Measurements from ENCODE around the gene BICDL1. TPM values are rescaled to one million over a fixed set of nuclear protein-coding genes. Genes with fewer than 3 reads are reported as not detected.

The BICDL1 gene
- total and polyA plus RNA-seq, 2 donors (not counting 3 experiments of a cell fraction or from before 2014, with no cell fraction given), result 0.19 TPM; not detected in 1

DNA sequence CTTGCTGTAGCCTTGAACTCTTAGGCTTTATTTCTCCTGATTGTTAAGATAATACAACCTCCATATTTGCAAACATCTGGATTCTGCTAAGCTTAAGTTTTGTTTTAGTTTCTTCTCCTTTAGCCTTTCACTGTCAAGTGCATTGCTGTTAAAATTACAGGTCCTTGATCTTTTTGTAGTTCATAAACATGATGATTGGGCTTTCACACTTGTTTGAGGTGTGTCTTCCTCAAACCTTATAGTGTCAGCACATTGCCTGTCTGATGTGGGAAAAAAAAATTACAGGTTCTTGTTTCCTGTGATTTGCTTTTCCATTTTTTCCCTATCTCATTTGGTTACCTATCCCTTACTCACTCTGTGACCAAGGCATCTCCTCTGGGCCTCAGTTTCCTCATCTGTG, 59.2 kb downstream of the BICDL1 start:
- POLR2A ChIA-PET, result no interaction called here
- dilution Hi-C loops (cut with MboI; ENCODE audit: extremely low pct_ligation_motif_present, low sequenced_read_pairs), result no loop called here

More for the DNA sequence above, 59.2 kb downstream of the BICDL1 start:
- Histone ChIP-seq H3K36me3 (ENCODE audit: control insufficient read depth in 2 of 2, extremely low read depth in 1 of 2, insufficient read depth in 2 of 2, low read length in 2 of 2) (no peaks in the 10 kb centered on the region), H3K9ac (replicated peaks; ENCODE audit: extremely low read depth, insufficient read depth, low read length) (no peak overlapping the region), H3K4me2 (ENCODE audit: insufficient read depth, low read length) (no peak overlapping the region), H3K9me3 (replicated peaks; ENCODE audit: control insufficient read depth, insufficient read depth, low read length) (no peaks in the 10 kb centered on the region), H3K4me3 (replicated peaks in 1 of 3; ENCODE audit: insufficient read depth in 1 of 3, low read depth in 1 of 3, low read length in 3 of 3) (no peak overlapping the region), H3K9me1 (replicated peaks; ENCODE audit: control insufficient read depth, extremely low read depth, insufficient read depth, low read length) (no peaks in the 10 kb centered on the region), H3K27ac (ENCODE audit: insufficient read depth, low read depth, low read length) (no peak overlapping the region), H4K20me1 (replicated peaks; ENCODE audit: control insufficient read depth, extremely low read depth, insufficient read depth, low read length) (no peaks in the 10 kb centered on the region), H3K79me2 (ENCODE audit: control insufficient read depth, insufficient read depth, low read length) (no peaks in the 10 kb centered on the region), H3K27me3 (ENCODE audit: control insufficient read depth in 2 of 2, insufficient read depth in 2 of 2, low read length in 2 of 2) (peaks cover 0 to 8% of the 10 kb centered on the region in 2 experiments), H3K4me1 (ENCODE audit: control insufficient read depth, extremely low read depth, insufficient read depth, low read length) (no peaks in the 10 kb centered on the region), H2AFZ (ENCODE audit: low read depth, low read length) (no peak overlapping the region)
- TF ChIP-seq POLR2AphosphoS5 (IDR thresholded peaks at IDR 0.05; ENCODE audit: insufficient read depth, low read depth, low read length) (no peak), GATA2 (IDR thresholded peaks at IDR 0.05; ENCODE audit: insufficient read depth, insufficient read length, low read depth, low read length) (no peak), JUN (IDR thresholded peaks at IDR 0.05; ENCODE audit: borderline replicate concordance, insufficient read depth, insufficient read length, low read depth) (no peak), MYC (IDR thresholded peaks at IDR 0.05; ENCODE audit: low read depth, low read length) (no peak), FOS (IDR thresholded peaks at IDR 0.05; ENCODE audit: borderline replicate concordance, insufficient read depth, low read length) (no peak), MAX (IDR thresholded peaks at IDR 0.05; ENCODE audit: insufficient read depth, insufficient read length) (no peak), EZH2 (IDR thresholded peaks at IDR 0.05; ENCODE audit: borderline replicate concordance, low read depth, low read length, severe bottlenecking) (no peak), POLR2A (IDR thresholded peaks at IDR 0.05; ENCODE audit: low read depth, low read length) (no peak)
- TF ChIP-seq, protein P1, sequence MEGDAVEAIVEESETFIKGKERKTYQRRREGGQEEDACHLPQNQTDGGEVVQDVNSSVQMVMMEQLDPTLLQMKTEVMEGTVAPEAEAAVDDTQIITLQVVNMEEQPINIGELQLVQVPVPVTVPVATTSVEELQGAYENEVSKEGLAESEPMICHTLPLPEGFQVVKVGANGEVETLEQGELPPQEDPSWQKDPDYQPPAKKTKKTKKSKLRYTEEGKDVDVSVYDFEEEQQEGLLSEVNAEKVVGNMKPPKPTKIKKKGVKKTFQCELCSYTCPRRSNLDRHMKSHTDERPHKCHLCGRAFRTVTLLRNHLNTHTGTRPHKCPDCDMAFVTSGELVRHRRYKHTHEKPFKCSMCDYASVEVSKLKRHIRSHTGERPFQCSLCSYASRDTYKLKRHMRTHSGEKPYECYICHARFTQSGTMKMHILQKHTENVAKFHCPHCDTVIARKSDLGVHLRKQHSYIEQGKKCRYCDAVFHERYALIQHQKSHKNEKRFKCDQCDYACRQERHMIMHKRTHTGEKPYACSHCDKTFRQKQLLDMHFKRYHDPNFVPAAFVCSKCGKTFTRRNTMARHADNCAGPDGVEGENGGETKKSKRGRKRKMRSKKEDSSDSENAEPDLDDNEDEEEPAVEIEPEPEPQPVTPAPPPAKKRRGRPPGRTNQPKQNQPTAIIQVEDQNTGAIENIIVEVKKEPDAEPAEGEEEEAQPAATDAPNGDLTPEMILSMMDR (IDR thresholded peaks at IDR 0.05; ENCODE audit: extremely low read depth in 1 of 2, insufficient read depth in 1 of 2, low read depth in 1 of 2, low read length in 2 of 2), result no peak
- DNase-seq (ENCODE audit: low read depth, low spot score), result no peak
- no TSS peak for BruUV-seq (replicated peaks)
- intact Hi-C loops (cut with micrococcal nuclease), result no loop called here
- FAIRE-seq, result no peak
- CTCF ChIA-PET, result no interaction called here

Measured in endothelial cell of umbilical vein (primary cell).